Measurements from ENCODE around the gene PIGO. TPM values are rescaled to one million over a fixed set of nuclear protein-coding genes. Genes with fewer than 3 reads are reported as not detected.

Gene PIGO
- total RNA-seq = 9.3 and 11.0 TPM in 2 replicates

GRCh38 chr9:35096035-35096849 is at the start of gene PIGO:
PIGO (minus strand) TSS chr9:35096591; CDS start chr9:35095565, 1,026 bp downstream.
- DNase-seq (ENCODE audit: low read depth, low spot score) = no peak

- no peak for DNase-seq (ENCODE audit: low read depth, low spot score)
Observed at GRCh38 chr9:35142037-35142436, 45.6 kb upstream of the PIGO start.

GRCh38 chr9:35140093-35140492 is 43.7 kb upstream of the PIGO start:
- DNase-seq (ENCODE audit: low read depth, low spot score) = no peak

DNA sequence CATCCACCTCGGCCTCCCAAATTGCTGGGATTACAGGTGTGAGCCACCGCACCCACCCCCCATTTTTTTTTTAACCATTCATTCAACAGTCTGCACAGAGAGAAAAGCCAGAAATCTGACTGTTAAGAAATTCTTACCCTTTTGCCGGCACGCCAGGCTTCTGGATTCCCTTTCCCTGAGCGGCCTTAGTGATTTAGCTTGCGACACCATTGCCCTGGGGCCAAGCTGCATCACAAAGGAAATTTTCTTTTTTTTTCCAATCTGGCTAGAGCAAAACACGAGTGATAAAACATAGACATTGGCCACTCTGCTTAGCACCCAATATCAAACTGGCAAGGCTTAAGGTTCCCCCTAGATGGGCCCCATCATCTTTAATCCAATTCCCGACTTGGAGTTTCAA is 40.5 kb upstream of the PIGO start:
- no peak for DNase-seq (ENCODE audit: low read depth, low spot score)

- DNase-seq (ENCODE audit: low read depth, low spot score) = no peak
Observed at GRCh38 chr9:35135988-35136387, 39.6 kb upstream of the PIGO start.

DNA sequence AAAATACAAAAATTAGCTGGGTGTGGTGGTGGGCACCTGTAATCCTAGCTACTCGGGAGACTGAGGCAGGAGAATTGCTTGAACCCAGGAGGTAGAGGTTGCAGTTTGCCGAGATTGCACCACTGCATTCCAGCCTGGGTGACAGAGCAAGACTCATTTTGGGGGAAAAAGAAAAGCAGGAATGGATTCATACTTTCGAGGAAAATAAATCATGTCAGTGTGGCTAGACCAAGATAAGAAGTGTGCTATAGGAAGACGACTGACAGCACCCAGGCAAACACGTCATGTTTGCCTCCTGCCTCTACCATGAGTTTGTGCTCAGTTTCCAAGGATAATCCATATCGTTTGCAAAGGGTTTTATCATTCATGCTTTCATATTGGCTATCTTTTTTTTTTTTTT is 38.5 kb upstream of the PIGO start:
- no peak for DNase-seq (ENCODE audit: low read depth, low spot score)

- peak; percentile 84 for DNase-seq (ENCODE audit: low read depth, low spot score)
Observed at GRCh38 chr9:35116898-35117551, 20.6 kb upstream of the PIGO start.

- no peak for DNase-seq (ENCODE audit: low read depth, low spot score)
Observed at GRCh38 chr9:35116539-35116897, 20.1 kb upstream of the PIGO start.

DNA sequence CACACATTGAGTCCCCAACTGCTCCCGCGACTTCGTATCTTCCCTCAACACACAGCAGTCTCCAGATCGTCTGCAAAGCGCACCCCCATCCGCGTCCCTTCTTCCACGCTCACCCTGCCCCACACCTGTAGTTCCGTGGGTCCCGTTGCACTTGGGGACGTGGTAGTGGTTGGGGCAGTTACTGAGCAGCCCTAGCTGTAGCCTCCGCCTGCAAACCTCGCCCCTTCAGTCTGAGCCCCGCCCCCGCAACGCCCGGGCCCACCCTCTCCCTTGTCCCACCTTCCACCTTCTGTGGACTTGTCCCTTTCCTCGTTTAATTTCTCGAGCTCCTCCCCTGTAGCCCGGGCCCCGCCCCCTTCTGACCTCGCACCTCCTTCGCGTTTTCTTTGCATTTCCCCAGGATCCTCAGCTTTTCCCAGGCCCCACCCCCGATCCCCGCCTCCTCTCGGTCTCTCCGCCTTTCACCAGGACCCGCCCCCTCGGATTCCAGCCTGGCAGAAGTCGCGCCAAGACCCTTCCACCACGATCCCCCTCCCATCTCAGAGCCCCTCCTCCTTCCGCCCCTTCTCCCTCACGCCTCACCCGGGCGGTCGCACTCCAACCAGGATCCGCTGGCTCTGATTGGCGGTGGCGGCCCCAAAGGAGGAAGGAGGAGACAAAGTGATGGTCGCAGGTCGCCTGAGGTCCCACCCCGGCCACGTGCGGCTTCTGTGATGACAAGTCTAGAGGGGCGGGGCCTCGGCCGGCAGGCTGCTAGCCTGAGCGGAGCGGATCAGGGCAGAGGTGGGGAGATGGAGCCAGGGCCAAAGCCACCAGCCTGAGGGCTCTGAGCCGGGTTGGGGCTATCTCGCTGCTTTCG is 19.5 kb upstream of the PIGO start, which contains the start of gene ATOSB:
Gene ATOSB, minus strand, starts transcription at position 183 of the 859 bp plus-strand sequence. CDS start 7,588 bp downstream, outside the sequence.
- peak; percentile 87 for DNase-seq (ENCODE audit: low read depth, low spot score)

DNA sequence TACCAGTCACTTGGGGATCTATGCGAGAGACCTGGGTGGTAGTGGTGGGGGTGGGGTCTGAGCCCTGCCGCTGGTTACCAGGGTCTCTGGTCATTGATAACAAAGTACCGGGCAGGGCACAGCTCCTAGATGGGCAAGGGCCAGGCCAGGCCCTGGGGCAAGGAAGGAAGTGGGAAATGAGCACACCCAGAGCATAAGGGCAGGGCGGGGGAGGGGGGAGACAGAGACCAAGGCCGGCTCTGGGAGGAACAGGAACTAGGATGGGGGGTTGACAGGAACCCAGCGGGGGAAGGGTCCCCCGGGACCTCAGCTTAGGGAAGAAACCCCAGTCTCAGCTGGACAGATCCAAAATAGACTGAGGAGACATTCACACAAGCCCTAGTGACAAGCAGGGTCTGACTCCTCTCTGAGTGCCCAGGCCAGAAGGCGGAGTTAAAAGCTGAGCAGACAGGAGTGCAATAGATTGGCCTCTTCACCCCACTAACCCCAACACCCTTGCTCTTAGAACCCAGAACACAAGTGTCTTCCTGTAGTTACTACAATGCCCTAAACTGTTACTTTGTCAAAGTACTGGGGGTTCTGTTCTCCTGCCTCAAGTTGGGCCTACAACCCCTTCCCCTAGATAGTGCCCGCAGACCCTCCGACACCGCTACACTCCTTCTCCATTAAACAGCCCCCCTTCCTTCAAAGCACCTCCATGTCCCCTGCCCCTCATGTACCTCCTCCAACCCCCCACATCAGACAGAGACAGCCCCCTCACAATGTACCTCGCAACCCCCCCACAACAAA is 18.6 kb upstream of the PIGO start:
- no peak for DNase-seq (ENCODE audit: low read depth, low spot score)

- DNase-seq (ENCODE audit: low read depth, low spot score) = peak; percentile 87
Observed at GRCh38 chr9:35114113-35114839, 17.9 kb upstream of the PIGO start.

DNA sequence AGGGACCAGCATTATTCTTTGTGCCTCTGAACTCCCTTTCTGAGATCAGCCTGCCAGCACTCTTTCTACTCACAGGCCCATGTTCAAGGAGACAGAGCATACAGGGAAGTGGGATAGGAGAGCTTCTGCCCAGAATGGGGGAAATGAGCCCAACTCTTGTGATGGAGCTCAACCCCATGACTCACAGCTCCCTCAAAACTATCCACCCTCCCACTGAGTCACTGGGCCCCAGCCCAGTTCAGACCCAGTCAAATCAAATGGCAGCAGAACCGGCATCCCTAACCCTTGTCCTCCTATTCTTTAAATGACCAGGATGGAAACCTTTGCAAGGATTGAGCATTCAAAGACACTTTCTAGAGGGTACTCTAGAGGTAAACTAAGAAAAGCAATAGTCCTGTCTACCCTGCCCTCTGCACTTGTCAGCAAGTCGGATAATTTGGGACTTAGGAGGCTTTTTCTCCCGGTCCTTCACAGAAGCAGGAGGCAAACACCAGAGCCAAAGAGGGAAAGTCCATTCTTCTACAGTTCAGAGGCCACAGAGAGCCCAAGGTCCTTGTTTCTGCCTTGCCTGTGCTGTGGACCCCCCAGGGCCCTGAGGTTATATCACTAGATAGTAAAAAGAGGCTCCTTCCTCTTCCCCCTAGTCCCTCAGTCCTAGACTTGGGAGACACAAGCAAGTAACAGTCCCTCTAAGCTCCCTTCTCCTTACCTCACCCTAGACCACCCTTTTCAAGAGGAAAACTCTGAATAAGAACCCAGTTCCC is 16.0 kb upstream of the PIGO start:
- no peak for DNase-seq (ENCODE audit: low read depth, low spot score)

DNA sequence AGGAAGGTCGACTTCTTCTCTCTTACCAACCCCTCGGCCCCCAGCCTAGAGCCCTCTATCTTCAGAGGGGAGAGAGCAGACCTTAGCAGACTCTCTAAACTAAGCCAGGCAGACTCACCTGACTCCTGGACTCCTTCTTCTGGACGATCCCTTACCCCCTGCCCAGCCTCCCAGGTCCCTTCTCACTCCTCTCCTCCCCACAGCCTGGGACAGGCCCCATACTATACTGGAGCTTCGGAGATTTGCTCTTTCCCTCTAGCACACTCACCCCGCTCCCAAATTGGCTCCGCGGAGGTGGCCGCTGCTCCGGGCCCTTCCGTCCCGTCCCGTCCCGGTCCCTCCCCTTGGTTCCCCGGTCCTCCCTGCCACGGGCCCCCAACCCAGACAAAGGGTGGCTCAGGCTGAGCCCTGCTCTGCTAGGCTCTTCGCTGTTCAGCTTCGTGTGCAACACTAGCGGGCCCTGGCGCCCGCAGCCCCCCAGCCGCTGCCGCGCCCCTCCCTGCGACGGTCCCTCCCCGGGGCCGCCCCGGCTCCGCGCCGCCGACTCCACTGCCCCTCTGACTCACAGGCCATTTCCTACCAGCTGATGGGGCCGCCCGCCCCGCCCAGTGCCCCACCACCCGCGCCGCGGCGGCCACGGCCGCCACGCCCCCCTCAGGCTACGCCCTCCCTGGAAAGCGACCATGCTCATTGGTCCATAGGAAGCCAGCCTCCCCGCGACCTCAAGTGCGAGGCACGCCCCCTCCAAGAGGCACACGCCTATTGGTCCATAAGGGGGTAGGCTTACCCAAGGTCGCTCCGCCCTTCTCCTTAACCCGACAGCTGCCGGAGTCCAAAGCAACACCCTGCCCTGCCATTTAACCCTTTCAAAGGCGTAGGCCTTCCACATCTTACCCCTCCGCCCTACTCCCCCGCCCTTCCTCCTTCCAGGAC is 14.9 kb upstream of the PIGO start:
- DNase-seq (ENCODE audit: low read depth, low spot score) = peak; percentile 97

DNA sequence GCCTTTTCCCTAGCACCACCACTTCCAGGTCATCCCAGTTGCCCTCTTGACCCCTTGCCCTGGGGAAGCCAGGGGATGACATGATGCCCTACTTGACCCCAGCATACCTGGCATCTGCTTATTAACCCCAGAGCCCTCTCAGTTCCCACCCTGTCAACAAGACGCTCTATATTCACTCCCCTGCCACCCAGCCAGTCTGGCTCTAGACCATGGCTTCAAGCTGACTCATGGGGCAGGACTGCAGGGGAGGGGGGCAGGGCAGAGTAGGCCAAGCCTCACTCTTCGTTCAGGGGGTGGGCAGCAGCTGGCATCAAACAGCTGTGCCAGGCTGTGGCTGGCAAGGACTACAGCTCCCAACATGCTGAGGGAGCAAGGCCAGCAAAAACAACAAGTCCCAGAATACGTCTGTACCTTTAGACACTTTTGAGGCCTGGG is 14.0 kb upstream of the PIGO start:
- DNase-seq (ENCODE audit: low read depth, low spot score) = no peak

DNA sequence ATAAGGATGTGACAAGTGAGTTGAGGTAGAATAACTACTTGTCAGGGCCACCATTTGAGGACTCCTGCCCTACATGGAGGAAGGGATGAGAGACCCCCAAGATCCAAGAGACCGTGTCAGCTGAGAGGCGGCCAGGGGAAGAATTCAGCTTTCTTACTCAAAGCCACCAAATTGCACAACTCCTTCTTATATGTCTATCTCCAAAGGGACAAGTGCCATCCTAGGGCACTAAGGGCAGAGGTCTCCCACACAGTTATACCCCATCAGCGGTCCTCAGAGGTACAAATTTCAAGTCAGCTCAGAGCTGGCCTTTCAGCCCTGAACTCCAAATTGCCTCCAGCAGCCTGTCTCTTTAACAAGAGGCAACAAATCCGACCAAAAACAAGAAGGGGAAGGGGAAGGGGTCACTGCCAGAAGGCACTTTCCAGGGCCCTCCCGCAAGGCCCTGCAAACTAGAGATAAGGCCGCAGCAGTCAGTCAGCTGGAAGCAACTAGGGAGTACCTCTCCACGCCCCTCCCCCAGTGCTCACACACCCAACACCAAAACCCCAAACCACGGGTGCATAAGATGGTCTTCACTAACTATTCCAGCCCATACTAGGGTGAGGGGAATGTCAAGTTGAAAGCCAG is 12.7 kb upstream of the PIGO start:
- no peak for DNase-seq (ENCODE audit: low read depth, low spot score)

DNA sequence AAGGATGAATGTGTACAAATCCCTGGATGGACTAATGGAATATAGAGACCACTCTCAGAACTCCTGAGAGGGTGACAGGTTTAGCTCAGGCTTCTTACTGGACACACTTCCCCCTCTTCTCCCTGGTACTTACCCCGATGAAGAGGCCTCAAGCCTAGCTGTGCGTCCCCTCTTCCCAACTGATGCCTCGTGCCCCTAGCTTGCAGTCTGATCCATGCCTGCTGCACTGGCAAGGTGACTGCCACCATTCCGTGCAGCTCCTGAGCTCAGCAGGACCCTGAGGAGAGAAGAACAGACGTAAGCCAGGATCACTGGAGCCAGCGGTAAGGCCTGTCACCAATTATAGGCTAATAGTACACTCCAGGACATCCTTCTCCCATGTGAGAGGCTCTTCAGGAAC is 12.1 kb upstream of the PIGO start:
- DNase-seq (ENCODE audit: low read depth, low spot score) = no peak

DNA sequence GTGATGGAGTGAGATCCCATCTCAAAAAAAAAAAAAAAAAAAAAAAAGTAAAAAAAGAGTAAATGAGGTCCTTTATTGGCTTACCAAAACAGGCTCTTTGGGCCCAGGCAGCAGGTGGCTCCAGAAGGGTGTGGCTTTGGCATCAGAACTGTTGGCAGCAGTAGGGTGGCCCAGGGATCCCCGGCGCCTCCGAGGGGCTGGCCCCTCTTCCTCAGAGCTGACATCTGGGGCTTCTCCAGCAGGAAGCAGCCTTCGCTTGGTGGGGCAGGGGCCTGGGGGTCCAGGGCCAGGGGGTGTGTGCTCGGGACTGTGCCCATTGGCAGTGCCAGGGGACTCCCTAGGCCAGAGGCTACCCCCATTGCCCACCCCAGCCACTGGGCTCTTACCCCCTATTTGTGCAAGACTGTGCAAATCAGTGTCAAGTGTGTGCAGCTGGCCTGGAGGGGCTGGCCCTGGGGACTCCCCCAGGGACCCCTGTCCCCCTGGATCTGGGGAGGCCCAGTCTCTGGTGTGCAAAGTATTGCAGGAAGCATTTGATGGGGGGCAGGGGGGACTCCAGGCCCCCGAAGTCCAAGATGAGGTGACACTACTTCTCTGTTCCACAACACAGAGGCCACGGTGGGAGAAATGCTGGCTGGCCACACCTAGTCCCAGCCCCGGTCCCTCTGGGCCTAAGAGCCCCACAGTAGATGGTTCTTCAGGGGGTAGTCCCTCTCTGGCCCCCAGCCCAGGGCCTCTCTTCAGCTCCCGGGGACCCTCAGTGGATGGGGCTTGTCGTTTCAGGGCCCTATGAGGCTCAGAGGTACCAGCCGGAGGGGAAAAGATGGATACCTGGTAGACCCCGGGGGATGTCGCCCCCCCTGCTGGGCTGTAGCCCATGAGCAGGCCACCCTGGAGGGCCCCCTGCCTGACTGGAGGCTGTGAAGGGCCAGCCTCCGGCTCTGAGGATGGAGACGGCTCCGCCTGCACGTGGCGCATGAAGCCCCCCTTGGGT is 11.2 kb upstream of the PIGO start:
- no peak for DNase-seq (ENCODE audit: low read depth, low spot score)
